ENCODE data around the gene RHOBTB1.

Gene RHOBTB1

DNA sequence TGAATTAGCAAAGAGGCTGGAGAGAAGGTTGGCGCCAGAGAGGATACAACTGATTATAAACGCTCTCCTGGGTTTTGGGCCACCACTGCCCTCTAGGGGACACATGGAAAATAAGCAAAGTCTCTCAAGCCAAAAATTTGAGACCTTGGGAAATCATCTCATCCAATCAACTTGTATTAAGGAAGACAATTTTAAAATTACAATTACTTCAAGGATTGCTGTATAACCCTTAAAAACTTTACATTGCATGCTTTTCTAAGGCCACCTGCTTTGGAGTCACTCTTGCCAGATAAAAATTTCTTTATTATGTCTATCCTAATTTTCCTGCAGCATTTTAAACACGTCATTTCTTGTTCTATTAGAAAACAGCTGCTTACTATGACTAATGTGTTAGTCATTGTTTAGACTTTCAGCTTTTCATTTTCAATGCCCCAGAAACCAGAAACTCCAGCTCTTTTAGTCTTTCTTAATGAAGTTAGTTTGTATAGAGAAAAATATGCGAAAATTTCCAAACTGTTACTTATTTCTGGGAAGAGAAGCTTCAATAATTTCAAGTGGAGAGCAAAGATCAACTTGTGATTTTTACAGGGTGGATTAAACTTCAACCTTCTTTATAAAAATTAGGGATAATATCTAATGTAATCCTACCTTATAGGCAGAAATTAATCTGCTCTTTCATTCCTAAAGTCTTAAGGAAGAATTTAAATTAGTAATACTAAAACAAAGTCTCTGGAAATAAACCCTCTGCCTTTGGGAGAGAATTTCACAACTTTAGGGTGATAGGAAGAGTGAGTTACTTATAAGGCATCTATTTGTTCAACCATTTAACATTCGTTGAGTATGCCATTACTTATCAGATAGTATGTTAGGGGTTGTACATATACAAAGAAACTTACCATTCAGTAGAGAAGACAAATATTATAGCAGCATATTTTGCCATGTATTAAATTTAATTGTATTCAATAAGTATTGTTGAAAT, 20.6 kb upstream of the RHOBTB1 start:
- no peak for DNase-seq

DNA sequence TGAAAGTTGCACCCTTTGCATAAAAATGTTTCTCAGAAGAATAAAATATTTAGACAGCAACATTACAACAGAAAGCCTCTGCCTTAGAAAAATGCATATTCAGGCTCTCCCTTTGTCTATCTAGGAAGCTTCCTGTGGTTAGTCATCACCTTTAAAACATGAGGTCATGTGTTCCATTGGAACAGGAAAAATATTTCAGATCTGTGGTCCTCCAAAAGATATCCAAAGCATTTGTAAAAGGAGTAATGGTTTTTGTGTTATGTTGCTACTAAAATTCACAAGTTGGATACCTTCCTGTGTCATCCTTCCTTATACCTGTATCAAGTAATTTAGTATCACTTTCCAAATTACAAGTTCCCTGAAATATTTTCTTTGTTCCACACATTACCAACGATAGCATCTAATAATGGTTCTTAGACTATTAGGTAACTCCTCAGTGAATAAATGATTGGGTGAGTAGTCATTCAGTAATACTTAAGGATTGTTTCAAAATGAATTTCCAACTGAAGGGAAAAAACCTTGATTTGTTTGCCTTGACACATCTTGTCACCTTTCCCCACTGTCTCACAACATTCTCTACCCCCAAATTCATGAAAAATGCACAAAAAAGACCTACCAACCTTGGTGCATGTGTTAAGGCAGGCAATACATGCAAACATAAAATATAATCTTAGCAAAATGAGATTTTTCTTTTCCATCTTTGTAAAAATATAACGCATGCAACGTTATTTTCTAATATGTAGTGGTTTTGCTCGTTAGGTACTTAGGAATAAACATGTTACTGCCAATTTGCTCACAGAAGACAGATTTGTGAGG, 19.7 kb upstream of the RHOBTB1 start:
- no peak for DNase-seq

DNA sequence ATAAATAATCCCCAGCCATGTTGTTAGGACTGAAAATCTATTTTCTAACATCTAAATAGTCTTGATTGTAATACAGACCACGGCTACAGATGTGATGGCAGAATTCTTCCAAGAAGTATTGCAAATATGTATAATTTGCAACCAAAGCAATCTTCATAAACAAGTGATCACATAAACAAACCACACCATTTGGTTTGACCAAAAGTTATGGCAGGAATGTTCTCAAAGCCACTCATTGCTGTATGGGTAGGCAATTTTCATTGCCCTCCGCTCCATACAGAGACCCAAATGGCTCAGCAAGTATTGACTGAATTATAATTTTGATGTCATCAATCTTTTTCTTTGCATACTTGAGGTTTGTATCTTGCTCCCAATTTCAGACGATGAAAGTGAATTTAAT, 19.0 kb upstream of the RHOBTB1 start:
- DNase-seq = no peak

DNA sequence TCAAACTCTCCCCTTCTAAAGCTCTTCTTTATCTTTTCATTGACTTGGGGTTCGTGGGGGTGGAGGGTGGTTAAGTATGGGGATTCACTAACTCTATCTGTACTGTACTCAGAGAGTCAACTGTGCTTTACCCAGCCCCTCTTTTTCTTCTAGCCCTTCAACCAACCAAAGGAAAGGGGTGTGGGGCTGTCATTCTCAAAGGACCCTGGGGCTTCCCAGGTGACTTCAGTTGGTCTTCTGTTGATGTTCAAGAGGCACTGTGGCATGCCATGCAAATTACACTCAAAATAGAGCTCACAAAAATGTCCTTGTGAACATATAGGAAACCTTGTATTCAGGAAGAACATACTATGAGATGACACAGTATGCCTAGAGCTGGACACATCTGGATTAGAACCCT, 16.9 kb upstream of the RHOBTB1 start:
- DNase-seq = no peak

- DNase-seq = no peak
Observed at GRCh38 chr10:60960031-60960430, 16.0 kb upstream of the RHOBTB1 start.

GRCh38 chr10:60958892-60959601, 15.1 kb upstream of the RHOBTB1 start:
- DNase-seq = no peak

DNA sequence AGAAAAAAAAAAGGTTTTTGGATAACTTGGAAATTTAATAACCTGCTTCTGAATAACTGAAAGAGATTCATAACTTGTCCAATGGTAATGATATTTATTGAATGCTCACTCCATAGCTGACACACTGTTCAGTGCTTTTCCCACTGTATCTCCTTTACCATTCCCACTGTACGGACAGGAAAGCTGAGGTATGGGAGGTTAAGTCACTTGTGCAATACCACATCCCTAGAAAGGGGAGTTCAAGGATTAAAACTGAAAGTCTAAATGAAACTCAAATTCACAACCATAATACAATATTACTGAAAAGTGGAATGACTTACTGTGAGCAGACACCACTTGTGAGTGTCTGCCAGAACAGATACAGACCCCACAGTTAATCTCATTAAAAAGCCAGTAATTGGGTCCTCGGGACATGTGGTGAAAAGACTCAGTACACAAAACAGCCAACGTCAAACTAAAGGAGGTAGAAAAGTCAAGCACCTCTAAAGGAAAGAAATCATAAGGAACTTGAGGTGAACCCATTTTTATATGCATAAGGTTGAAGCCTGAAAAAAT, 13.8 kb upstream of the RHOBTB1 start:
- DNase-seq = no peak

- DNase-seq = no peak
Observed at GRCh38 chr10:60955957-60956425, 12.0 kb upstream of the RHOBTB1 start.

DNA sequence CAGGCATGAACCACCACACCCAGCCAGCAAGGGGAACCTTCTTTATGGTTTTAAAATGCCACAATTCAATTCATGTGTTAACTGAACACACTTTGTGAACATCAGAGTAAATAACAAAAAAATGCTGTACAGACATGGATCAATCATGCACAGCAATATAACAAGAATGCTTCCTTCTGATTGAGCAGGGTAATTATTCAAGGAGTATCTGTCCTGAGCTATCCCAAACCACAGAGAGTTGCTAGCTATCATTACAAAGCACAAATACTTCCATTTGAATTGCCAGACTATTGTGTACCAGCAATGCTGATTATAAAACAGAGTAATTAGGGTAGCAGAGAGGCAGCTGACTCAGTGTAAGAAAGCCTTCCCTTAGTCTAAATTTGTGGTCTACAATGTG, 11.3 kb upstream of the RHOBTB1 start:
- DNase-seq = no peak

GRCh38 chr10:60954035-60954434, 10.1 kb upstream of the RHOBTB1 start:
- no peak for DNase-seq

GRCh38 chr10:60953420-60953819, 9.4 kb upstream of the RHOBTB1 start:
- no peak for DNase-seq

- DNase-seq = no peak
Observed at GRCh38 chr10:60952846-60953220, 8.8 kb upstream of the RHOBTB1 start.

GRCh38 chr10:60952067-60952845, 8.3 kb upstream of the RHOBTB1 start:
- DNase-seq = no peak

- DNase-seq = no peak
Observed at GRCh38 chr10:60951272-60951724, 7.3 kb upstream of the RHOBTB1 start.

DNA sequence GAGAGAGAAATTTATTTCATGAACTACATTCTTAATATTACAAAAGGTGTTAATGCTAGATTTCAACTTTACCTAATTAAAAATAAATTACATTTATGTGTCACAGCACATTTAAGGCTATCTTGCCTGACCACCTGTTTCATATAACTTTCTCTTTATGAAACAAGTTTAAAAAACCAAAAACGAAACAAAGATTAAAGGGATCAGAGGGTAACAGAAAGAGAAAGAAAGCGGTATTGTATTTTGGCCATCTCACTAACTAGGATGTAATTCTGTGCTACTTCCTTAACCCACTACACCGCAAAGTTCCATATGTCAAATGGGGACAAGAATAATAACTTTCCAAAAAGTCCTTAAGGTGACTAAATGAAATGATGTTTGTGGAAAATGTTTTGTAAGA, 6.3 kb upstream of the RHOBTB1 start:
- no peak for DNase-seq

- no peak for DNase-seq
Observed at GRCh38 chr10:60948851-60949250, 4.9 kb upstream of the RHOBTB1 start.

GRCh38 chr10:60944910-60945297, 919 bp upstream of the RHOBTB1 start:
- no peak for DNase-seq

GRCh38 chr10:60943316-60944057, 498 bp downstream of the RHOBTB1 start:
- DNase-seq = no peak

GRCh38 chr10:60942788-60943315, 1.1 kb downstream of the RHOBTB1 start:
- DNase-seq = no peak

DNA sequence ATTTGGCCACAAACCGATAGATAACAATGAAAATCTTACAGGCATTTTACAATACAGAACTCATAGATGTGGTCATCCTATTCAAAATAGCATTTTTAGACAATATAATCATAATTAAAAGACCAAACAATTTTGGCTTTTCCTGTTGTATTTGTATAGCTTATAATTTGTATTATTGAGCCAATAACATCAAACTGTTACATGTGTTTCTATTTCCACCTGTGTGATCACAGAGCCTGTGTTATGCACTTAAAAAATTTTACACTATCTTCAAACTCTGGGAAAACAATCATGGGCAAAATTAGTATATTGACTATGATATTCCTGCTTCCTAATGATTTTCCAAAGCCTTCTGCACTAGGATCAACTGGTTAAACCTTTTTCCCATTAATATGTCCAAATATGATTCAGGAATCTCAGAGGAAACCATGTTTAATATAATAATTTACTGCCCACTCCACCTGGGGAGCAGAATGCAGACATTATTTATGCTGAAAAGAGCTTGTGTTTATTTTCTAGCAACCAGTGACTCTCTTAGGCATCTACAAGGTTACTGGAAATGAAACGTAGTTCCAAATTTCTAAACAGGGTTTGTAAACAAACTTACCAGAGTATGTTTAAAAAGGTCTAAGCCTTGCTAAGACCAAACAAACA, 1.7 kb downstream of the RHOBTB1 start:
- DNase-seq = no peak

Measured in NCI-H2081 treated with DMSO at 0.1 percent for 48 hours (cell line).